Measurements from ENCODE around the gene ESR2.
"Not testable (repeated sequence)": the region's sequence is repeated elsewhere in the genome, so short reads cannot be mapped to it uniquely, and the experiment has no call there.

The ESR2 gene

GRCh38 chr14:64293976-64294671, at the start of gene ESR2:
ESR2 (minus strand) TSS chr14:64294371; CDS start chr14:64282985, 11,386 bp downstream.
- DNase-seq, result peak; percentile 51

- DNase-seq, result peak; percentile 58
Measured at GRCh38 chr14:64340560-64341196, 46.5 kb upstream of the ESR2 start.

- peak; percentile 98 for DNase-seq
Measured at GRCh38 chr14:64338616-64339316, 44.6 kb upstream of the ESR2 start.

GRCh38 chr14:64337888-64338615, 43.9 kb upstream of the ESR2 start:
- DNase-seq, result peak; percentile 64

- no peak for DNase-seq
Measured at GRCh38 chr14:64329149-64329548, 35.0 kb upstream of the ESR2 start.

GRCh38 chr14:64326502-64326901, 32.3 kb upstream of the ESR2 start:
- DNase-seq, result no peak

- DNase-seq, result no peak
Measured at GRCh38 chr14:64324895-64325294, 30.7 kb upstream of the ESR2 start.

- DNase-seq, result no peak
Measured at GRCh38 chr14:64324461-64324860, 30.3 kb upstream of the ESR2 start.

- DNase-seq, result not testable (repeated sequence)
Measured at GRCh38 chr14:64320362-64320761, 26.2 kb upstream of the ESR2 start.

- DNase-seq, result not testable (repeated sequence)
Measured at GRCh38 chr14:64318695-64319094, 24.5 kb upstream of the ESR2 start.

- peak; percentile 82 for DNase-seq
Measured at GRCh38 chr14:64303471-64303917, 9.3 kb upstream of the ESR2 start.

- DNase-seq, result peak; percentile 42
Measured at GRCh38 chr14:64298773-64299172, 4.6 kb upstream of the ESR2 start.

- DNase-seq, result no peak
Measured at GRCh38 chr14:64296561-64296960, 2.4 kb upstream of the ESR2 start.

GRCh38 chr14:64294672-64295413, 672 bp upstream of the ESR2 start:
- peak; percentile 87 for DNase-seq

- no peak for DNase-seq
Measured at GRCh38 chr14:64292197-64292596, 2.0 kb downstream of the ESR2 start.

GRCh38 chr14:64289571-64289970, 4.6 kb downstream of the ESR2 start:
- DNase-seq, result no peak

GRCh38 chr14:64281805-64282204, 12.4 kb downstream of the ESR2 start:
- no peak for DNase-seq

GRCh38 chr14:64279704-64280668, 14.2 kb downstream of the ESR2 start:
- peak; percentile 82 for DNase-seq

- no peak for DNase-seq
Measured at GRCh38 chr14:64278458-64278857, 15.7 kb downstream of the ESR2 start.

- no peak for DNase-seq
Measured at GRCh38 chr14:64272019-64272418, 22.2 kb downstream of the ESR2 start.

GRCh38 chr14:64266239-64266638, 27.9 kb downstream of the ESR2 start:
- no peak for DNase-seq
